ENCODE results near the gene STAT5A.

- TF ChIP-seq CTCF (conservative IDR thresholded peaks at IDR 0.05 in 1 of 2, IDR thresholded peaks at IDR 0.05 in 1 of 2; ENCODE audit: extremely low read depth in 1 of 2, insufficient read depth in 1 of 2, low read depth in 1 of 2, low read length in 2 of 2) (no peak), EZH2 (IDR thresholded peaks at IDR 0.05; ENCODE audit: borderline replicate concordance, low read length) (no peak)
Observed at GRCh38 chr17:42271006-42271778, 17.1 kb upstream of the STAT5A start.

Measured in mammary epithelial cell (primary cell).